Uterus (tissue), 4 donors: ENCODE data around the gene STX17. TPM values are rescaled to one million over a fixed set of nuclear protein-coding genes. Genes with fewer than 3 reads are reported as not detected.

ENCODE experiments used
- DNase-seq, 2 donors: peaks; one replicate each; pipeline ENCODE4 v3.0.0-alpha.2; 2019 to 2020
- H3K27ac ChIP-seq, 2 donors: fragments of 200-600 bp; sonication (generic); 1 replicate in 1 of 2; 2 replicates in 1 of 2; pipeline ENCODE4 v1.5.1; 2016 to 2018
- H3K27me3 ChIP-seq, 2 donors: fragments of 200-600 bp; sonication (generic); one replicate each; pipeline ENCODE4 v1.5.1; 2018 to 2019; ENCODE audit warnings: control low read depth in 1 of 2
- H3K36me3 ChIP-seq, 2 donors: fragments of 200-600 bp; sonication (generic); one replicate each; pipeline ENCODE4 v1.5.1; 2019; ENCODE audit warnings: control low read depth in 1 of 2
- H3K4me1 ChIP-seq, 2 donors: fragments of 200-600 bp; sonication (generic); one replicate each; pipeline ENCODE4 v1.5.1; 2018 to 2019; ENCODE audit warnings: control low read depth in 1 of 2
- H3K4me3 ChIP-seq, 2 donors: fragments of 200-600 bp; sonication (generic); 1 replicate in 1 of 2; 2 replicates in 1 of 2; pipeline ENCODE4 v1.5.1; 2018 to 2019; ENCODE audit warnings: mild to moderate bottlenecking in 1 of 2
- H3K9me3 ChIP-seq, 2 donors: fragments of 200-600 bp; sonication (generic); one replicate each; pipeline ENCODE4 v1.5.1; 2019; ENCODE audit warnings: control low read depth in 1 of 2
- POLR2A ChIP-seq, 2 donors: fragments of 450-650 bp; IDR thresholded peaks; one replicate each; pipeline ENCODE4 v1.6.1; 2016; ENCODE audit warnings: antibody characterized with exemption in 2 of 2, mild to moderate bottlenecking in 1 of 2, moderate library complexity in 1 of 2
- intact Hi-C: fragments of 100-400 bp; cut with DNase I; formaldehyde crosslinking; loops from one replicate; pipeline ENCODE4 v1.15.1; 2023; ENCODE audit warnings: low total_unique reads
- total RNA-seq, 4 donors: library from RNA; depleted of rRNA in 3 of 4; stranded (reverse); fragments of >200 nt in 3 of 4; gene quantifications; one replicate each; pipeline versions ENCODE4 v1.1.0 to v1.2.4, GENCODE V29; 2014 to 2023
- TF ChIP-seq, protein P1 (sequence below), 4 experiments: fragments of 200-600 bp in 2 of 4; fragments of 450-650 bp in 2 of 4; sonication (generic) in 2 of 4; IDR thresholded peaks; one replicate each; pipeline ENCODE4 v1.5.1; 2016 to 2019; ENCODE audit warnings: antibody characterized with exemption in 4 of 4, mild to moderate bottlenecking in 2 of 4, moderate library complexity in 1 of 4
- donor health status: DM: yes; HTN: yes; CAD: no.

The STX17 gene
- total RNA-seq, 4 donors from 2014 or later, result 15.0 to 66.4 (median 32.6) TPM

DNA sequence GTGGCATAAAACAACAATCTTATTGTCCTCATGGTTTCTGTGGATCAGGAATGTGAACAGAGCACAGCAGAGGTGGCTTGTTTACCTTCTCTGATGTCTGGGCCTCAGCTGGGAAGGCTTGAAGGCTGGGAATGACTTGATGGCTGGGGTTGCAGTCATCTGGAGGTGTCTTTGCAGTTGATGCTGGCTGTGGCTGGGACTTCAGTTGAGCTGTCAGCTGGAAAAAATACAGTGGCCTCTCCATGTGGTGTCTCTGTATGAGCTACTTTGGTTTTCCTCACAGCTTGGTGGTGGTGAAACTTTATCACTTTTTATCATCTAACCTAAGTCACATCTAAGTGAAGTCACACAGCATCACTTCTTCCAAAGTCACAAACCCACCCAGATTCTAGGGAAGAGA, 24.7 kb upstream of the STX17 start:
- Histone ChIP-seq H3K36me3 (no peaks in the 10 kb centered on the region), H3K4me1 (no peaks in the 10 kb centered on the region), H3K9me3 (no peaks in the 10 kb centered on the region), H3K27me3 (no peaks in the 10 kb centered on the region), H3K4me3 (no peak overlapping the region), H3K27ac (no peak overlapping the region)
- no peak for TF ChIP-seq POLR2A (IDR thresholded peaks at IDR 0.05)
- TF ChIP-seq, protein P1, sequence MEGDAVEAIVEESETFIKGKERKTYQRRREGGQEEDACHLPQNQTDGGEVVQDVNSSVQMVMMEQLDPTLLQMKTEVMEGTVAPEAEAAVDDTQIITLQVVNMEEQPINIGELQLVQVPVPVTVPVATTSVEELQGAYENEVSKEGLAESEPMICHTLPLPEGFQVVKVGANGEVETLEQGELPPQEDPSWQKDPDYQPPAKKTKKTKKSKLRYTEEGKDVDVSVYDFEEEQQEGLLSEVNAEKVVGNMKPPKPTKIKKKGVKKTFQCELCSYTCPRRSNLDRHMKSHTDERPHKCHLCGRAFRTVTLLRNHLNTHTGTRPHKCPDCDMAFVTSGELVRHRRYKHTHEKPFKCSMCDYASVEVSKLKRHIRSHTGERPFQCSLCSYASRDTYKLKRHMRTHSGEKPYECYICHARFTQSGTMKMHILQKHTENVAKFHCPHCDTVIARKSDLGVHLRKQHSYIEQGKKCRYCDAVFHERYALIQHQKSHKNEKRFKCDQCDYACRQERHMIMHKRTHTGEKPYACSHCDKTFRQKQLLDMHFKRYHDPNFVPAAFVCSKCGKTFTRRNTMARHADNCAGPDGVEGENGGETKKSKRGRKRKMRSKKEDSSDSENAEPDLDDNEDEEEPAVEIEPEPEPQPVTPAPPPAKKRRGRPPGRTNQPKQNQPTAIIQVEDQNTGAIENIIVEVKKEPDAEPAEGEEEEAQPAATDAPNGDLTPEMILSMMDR (IDR thresholded peaks at IDR 0.05), result no peak
- DNase-seq, result no peak
- intact Hi-C loops, result no loop called here

DNA sequence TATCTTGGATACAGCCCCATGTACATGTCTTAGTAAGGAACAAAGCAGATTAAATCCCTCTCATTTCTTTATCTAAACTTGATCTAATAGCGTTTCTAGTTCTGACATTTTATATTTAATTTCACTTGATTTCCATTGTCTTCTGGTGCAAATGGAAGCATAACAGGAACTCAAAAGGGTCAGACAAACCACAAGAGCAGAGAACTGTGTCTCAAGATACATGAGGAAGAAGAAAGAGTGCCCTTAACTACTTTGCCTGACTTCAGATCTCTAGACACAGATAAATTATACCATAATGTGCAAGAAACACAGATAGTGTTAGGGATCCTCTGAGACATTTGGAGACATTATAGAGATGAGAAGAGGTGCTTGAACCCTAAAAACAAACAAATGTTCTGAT, 20.7 kb upstream of the STX17 start:
- Histone ChIP-seq H3K4me3 (no peak overlapping the region), H3K27ac (no peak overlapping the region), H3K27me3 (no peaks in the 10 kb centered on the region), H3K4me1 (no peaks in the 10 kb centered on the region), H3K36me3 (no peaks in the 10 kb centered on the region), H3K9me3 (no peaks in the 10 kb centered on the region)
- DNase-seq, result no peak
- intact Hi-C loops, result no loop called here
- no peak for TF ChIP-seq POLR2A (IDR thresholded peaks at IDR 0.05)
- TF ChIP-seq, protein P1 (IDR thresholded peaks at IDR 0.05), result no peak

DNA sequence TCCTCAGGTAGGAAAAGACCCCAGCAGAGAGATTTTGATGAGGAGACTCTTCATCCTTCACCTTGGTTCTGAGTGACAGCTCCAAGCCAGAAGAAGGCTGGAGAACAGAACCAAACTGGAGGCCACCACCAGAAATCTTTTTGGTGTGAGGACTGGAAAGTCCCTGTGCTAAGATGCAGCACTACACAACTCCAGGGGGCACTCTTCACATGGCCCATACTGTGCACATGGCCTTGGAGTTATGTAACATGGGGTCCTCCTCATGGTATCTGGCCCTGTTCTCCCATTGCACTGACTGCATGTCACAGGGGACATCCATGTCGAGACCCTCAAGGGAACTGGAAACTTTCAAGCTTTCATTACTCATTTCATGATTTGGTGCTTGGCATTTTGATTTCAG, 17.3 kb upstream of the STX17 start:
- intact Hi-C loops, result no loop called here
- Histone ChIP-seq H3K4me3 (no peak overlapping the region), H3K27me3 (no peaks in the 10 kb centered on the region), H3K9me3 (no peaks in the 10 kb centered on the region), H3K4me1 (no peaks in the 10 kb centered on the region), H3K27ac (no peak overlapping the region), H3K36me3 (no peaks in the 10 kb centered on the region)
- DNase-seq, result no peak
- no peak for TF ChIP-seq POLR2A (IDR thresholded peaks at IDR 0.05)
- TF ChIP-seq, protein P1 (IDR thresholded peaks at IDR 0.05), result no peak

DNA sequence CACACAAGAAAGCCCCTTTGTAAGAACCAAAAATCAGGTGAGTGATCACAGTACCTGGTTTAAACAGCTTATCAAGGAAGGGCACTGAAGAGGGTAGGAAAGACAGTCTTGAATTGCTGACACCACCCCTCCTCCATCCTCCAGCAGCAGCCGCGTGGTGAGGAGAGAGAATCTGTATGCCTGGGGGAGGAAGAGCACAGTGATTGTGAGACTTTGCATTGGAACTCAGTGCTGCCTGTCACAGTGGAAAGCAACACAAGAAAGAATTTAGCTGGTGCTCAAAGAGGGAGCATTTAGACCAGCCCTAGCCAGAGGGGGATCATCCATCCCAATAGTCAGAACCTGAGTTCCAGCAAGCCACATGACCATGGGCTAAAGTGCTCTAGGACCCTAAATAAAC, 11.6 kb upstream of the STX17 start:
- intact Hi-C loops, result no loop called here
- TF ChIP-seq POLR2A (IDR thresholded peaks at IDR 0.05), result no peak
- TF ChIP-seq, protein P1 (IDR thresholded peaks at IDR 0.05), result no peak
- H3K27ac ChIP-seq, result no peak overlapping the region

DNA sequence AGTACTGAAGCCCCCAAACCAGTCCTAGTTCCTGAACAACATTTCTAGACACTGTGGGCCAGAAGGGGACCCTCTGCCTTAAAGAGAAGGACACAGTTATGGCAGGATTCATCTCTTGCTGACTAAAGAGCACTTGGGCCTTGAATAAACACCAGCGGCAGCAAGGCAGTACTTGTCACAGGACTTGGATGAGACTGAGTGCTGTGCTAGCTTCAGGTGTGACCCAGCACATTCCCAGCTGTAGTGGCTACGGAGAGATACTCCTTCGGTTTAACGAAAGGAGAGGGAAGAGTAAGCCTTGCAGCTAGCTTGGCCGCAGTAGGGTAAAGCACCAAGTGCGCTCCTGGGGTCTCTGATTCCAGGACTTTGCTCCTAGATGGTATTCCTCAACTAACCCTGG, 10.9 kb upstream of the STX17 start:
- Histone ChIP-seq H3K4me3 (no peak overlapping the region), H3K36me3 (no peaks in the 10 kb centered on the region), H3K27me3 (no peaks in the 10 kb centered on the region), H3K27ac (no peak overlapping the region), H3K4me1 (no peaks in the 10 kb centered on the region), H3K9me3 (no peaks in the 10 kb centered on the region)
- TF ChIP-seq POLR2A (IDR thresholded peaks at IDR 0.05), result no peak
- TF ChIP-seq, protein P1 (IDR thresholded peaks at IDR 0.05), result no peak
- intact Hi-C loops, result no loop called here
- DNase-seq, result no peak

More for the DNA sequence above, 11.6 kb upstream of the STX17 start:
- no peaks in the 10 kb centered on the region for H3K27me3 ChIP-seq
- DNase-seq, result no peak
- H3K36me3 ChIP-seq, result no peaks in the 10 kb centered on the region
- H3K4me3 ChIP-seq, result no peak overlapping the region
- H3K4me1 ChIP-seq, result no peaks in the 10 kb centered on the region
- no peaks in the 10 kb centered on the region for H3K9me3 ChIP-seq
